ENCODE data around the gene UBE2E3.

- TF ChIP-seq CTCF (IDR thresholded peaks at IDR 0.05; ENCODE audit: low read depth, low read length, poor library complexity, severe bottlenecking) (no peak), EZH2phosphoT487 (IDR thresholded peaks at IDR 0.05; ENCODE audit: borderline replicate concordance, low read length) (no peak)
Measured at GRCh38 chr2:181083140-181083539, 102.7 kb downstream of the UBE2E3 start.

All from DOHH2 (cell line).